ENCODE data around the gene FAF2. TPM values are rescaled to one million over a fixed set of nuclear protein-coding genes. Genes with fewer than 3 reads are reported as not detected.
"Not testable (repeated sequence)": the region's sequence is repeated elsewhere in the genome, so short reads cannot be mapped to it uniquely, and the experiment has no call there.

The FAF2 gene
- total RNA-seq, 2 donors from 2014 or later = 23.0 to 31.2 TPM

GRCh38 chr5:176486189-176486757 lies 38.1 kb downstream of the FAF2 start:
- H3K4me1 ChIP-seq (ENCODE audit: control insufficient read depth in 1 of 2, low read depth in 2 of 2) = no peaks in the 10 kb centered on the region
- DNase-seq (ENCODE audit: low spot score) = no peak
- H3K4me3 ChIP-seq = no peak overlapping the region

GRCh38 chr5:176487160-176487559 lies 39.0 kb downstream of the FAF2 start:
- not testable (repeated sequence) for H3K27ac ChIP-seq; DNase-seq (ENCODE audit: low spot score); H3K4me1 ChIP-seq (ENCODE audit: control insufficient read depth in 1 of 2, low read depth in 2 of 2); ATAC-seq (ENCODE audit: insufficient number of reproducible peaks, low FRiP score, low read depth); H3K27me3 ChIP-seq (replicated peaks; ENCODE audit: insufficient read depth); H3K9me3 ChIP-seq; H3K4me3 ChIP-seq
- peaks cover 26% of the 10 kb centered on the region for H3K36me3 ChIP-seq

More at GRCh38 chr5:176486189-176486757, 38.1 kb downstream of the FAF2 start:
- Histone ChIP-seq H3K9me3 (no peaks in the 10 kb centered on the region), H3K27me3 (replicated peaks; ENCODE audit: insufficient read depth) (no peaks in the 10 kb centered on the region), H3K36me3 (peaks cover 20% of the 10 kb centered on the region), H3K27ac (no peak overlapping the region)
- no peak for TF ChIP-seq CTCF (IDR thresholded peaks at IDR 0.05)
- no peak for ATAC-seq (ENCODE audit: insufficient number of reproducible peaks, low FRiP score, low read depth)

GRCh38 chr5:176489077-176489476 lies 40.9 kb downstream of the FAF2 start:
- Histone ChIP-seq H3K4me1 (ENCODE audit: control insufficient read depth in 1 of 2, low read depth in 2 of 2) (no peaks in the 10 kb centered on the region), H3K36me3 (peaks cover 45% of the 10 kb centered on the region), H3K27me3 (replicated peaks; ENCODE audit: insufficient read depth) (no peaks in the 10 kb centered on the region), H3K4me3 (no peak overlapping the region), H3K27ac (no peak overlapping the region), H3K9me3 (no peaks in the 10 kb centered on the region)
- ATAC-seq (ENCODE audit: insufficient number of reproducible peaks, low FRiP score, low read depth) (no peak), DNase-seq (ENCODE audit: low spot score) (no peak)
- no peak for TF ChIP-seq CTCF (IDR thresholded peaks at IDR 0.05)

GRCh38 chr5:176490301-176490700 lies 42.1 kb downstream of the FAF2 start:
- ATAC-seq (ENCODE audit: insufficient number of reproducible peaks, low FRiP score, low read depth) (no peak), DNase-seq (ENCODE audit: low spot score) (no peak)
- H3K9me3 ChIP-seq = no peaks in the 10 kb centered on the region
- H3K27ac ChIP-seq = no peak overlapping the region
- no peak overlapping the region for H3K4me3 ChIP-seq
- H3K36me3 ChIP-seq = peaks cover 55% of the 10 kb centered on the region
- no peaks in the 10 kb centered on the region for H3K27me3 ChIP-seq (replicated peaks; ENCODE audit: insufficient read depth)
- H3K4me1 ChIP-seq (ENCODE audit: control insufficient read depth in 1 of 2, low read depth in 2 of 2) = no peaks in the 10 kb centered on the region
- no peak for TF ChIP-seq CTCF (IDR thresholded peaks at IDR 0.05)

- no peak for TF ChIP-seq CTCF (IDR thresholded peaks at IDR 0.05)
- Histone ChIP-seq H3K4me1 (ENCODE audit: control insufficient read depth in 1 of 2, low read depth in 2 of 2) (no peaks in the 10 kb centered on the region), H3K27me3 (replicated peaks; ENCODE audit: insufficient read depth) (no peaks in the 10 kb centered on the region), H3K36me3 (peaks cover 62% of the 10 kb centered on the region), H3K27ac (no peak overlapping the region), H3K9me3 (no peaks in the 10 kb centered on the region), H3K4me3 (no peak overlapping the region)
- ATAC-seq (ENCODE audit: insufficient number of reproducible peaks, low FRiP score, low read depth) (no peak), DNase-seq (ENCODE audit: low spot score) (no peak)
These were observed 42.9 kb downstream of the FAF2 start for GRCh38 chr5:176491101-176491502.

GRCh38 chr5:176491901-176492300 lies 43.7 kb downstream of the FAF2 start:
- H3K36me3 ChIP-seq = peaks cover 66% of the 10 kb centered on the region
- H3K27me3 ChIP-seq (replicated peaks; ENCODE audit: insufficient read depth) = no peaks in the 10 kb centered on the region
- H3K9me3 ChIP-seq = no peaks in the 10 kb centered on the region
- H3K4me3 ChIP-seq = no peak overlapping the region
- DNase-seq (ENCODE audit: low spot score) (no peak), ATAC-seq (ENCODE audit: insufficient number of reproducible peaks, low FRiP score, low read depth) (no peak)
- H3K4me1 ChIP-seq (ENCODE audit: control insufficient read depth in 1 of 2, low read depth in 2 of 2) = no peaks in the 10 kb centered on the region
- TF ChIP-seq CTCF (IDR thresholded peaks at IDR 0.05) = no peak
- H3K27ac ChIP-seq = no peak overlapping the region
